RWPE2 (cell line): Measurements from ENCODE around the gene GBE1.

Experiments
- ATAC-seq: fragments of 200-7000 bp; cut with Tn5 transposase; 3 replicates; pipeline ENCODE4 v1.9.1; 2021; ENCODE audit warnings: low read depth
- DNase-seq: peaks from one replicate; pipeline ENCODE4 v3.0.0-alpha.2; 2020; ENCODE audit warnings: low spot score
- H3K27ac ChIP-seq: fragments of 450-650 bp; 2 replicates; pipeline ENCODE4 v1.5.1; 2017; ENCODE audit warnings: mild to moderate bottlenecking; ENCODE audit not compliant: poor library complexity, severe bottlenecking
- H3K27me3 ChIP-seq: fragments of 250-450 bp; sonication (Bioruptor Pico); 2 replicates; pipeline ENCODE4 v1.5.1; 2021; ENCODE audit warnings: mild to moderate bottlenecking, moderate library complexity; ENCODE audit not compliant: insufficient read depth, poor library complexity, severe bottlenecking
- H3K36me3 ChIP-seq: fragments of 250-450 bp; sonication (Bioruptor Pico); 2 replicates; pipeline ENCODE4 v1.5.1; 2020; ENCODE audit warnings: low read depth, mild to moderate bottlenecking, moderate library complexity
- H3K4me1 ChIP-seq: fragments of 250-450 bp; sonication (Bioruptor Pico); 2 replicates; pipeline ENCODE4 v1.5.1; 2021; ENCODE audit warnings: mild to moderate bottlenecking, moderate library complexity; ENCODE audit not compliant: insufficient read depth, poor library complexity, severe bottlenecking
- H3K4me3 ChIP-seq: fragments of 250-450 bp; sonication (Bioruptor Pico); 2 replicates; pipeline ENCODE4 v1.5.1; 2021; ENCODE audit warnings: mild to moderate bottlenecking, moderate library complexity; ENCODE audit not compliant: severe bottlenecking
- H3K9me3 ChIP-seq: fragments of 250-450 bp; sonication (Bioruptor Pico); 2 replicates; pipeline ENCODE4 v1.5.1; 2021; ENCODE audit warnings: mild to moderate bottlenecking, moderate library complexity; ENCODE audit not compliant: severe bottlenecking
- CTCF ChIP-seq: fragments of 450-650 bp; IDR thresholded peaks from one replicate; pipeline ENCODE4 v1.5.1; 2017; ENCODE audit warnings: mild to moderate bottlenecking, moderate library complexity; ENCODE audit not compliant: poor library complexity, severe bottlenecking

Gene GBE1

GRCh38 chr3:81735334-81735733, 26.1 kb downstream of the GBE1 start:
- ATAC-seq (no peak), DNase-seq (no peak)
- peak overlapping the region; percentile 59 for H3K27ac ChIP-seq

GRCh38 chr3:81734742-81735141, 26.7 kb downstream of the GBE1 start:
- H3K27me3 ChIP-seq = no peaks in the 10 kb centered on the region
- peak; percentile 97 for ATAC-seq
- peak overlapping the region; percentile 59 for H3K27ac ChIP-seq
- H3K4me3 ChIP-seq = no peak overlapping the region
- no peak for DNase-seq
- no peaks in the 10 kb centered on the region; the same call in 1 of the 2 replicates for H3K36me3 ChIP-seq
- TF ChIP-seq CTCF = no peak
- H3K4me1 ChIP-seq = peaks cover 31% of the 10 kb centered on the region
- no peaks in the 10 kb centered on the region for H3K9me3 ChIP-seq

More at GRCh38 chr3:81735334-81735733, 26.1 kb downstream of the GBE1 start:
- Histone ChIP-seq H3K36me3 (no peaks in the 10 kb centered on the region; the same call in 1 of the 2 replicates), H3K27me3 (no peaks in the 10 kb centered on the region), H3K9me3 (no peaks in the 10 kb centered on the region), H3K4me3 (no peak overlapping the region), H3K4me1 (peaks cover 31% of the 10 kb centered on the region)
- no peak for TF ChIP-seq CTCF

- no peak overlapping the region for H3K4me3 ChIP-seq
- no peak overlapping the region for H3K27ac ChIP-seq
- DNase-seq = no peak
- ATAC-seq = no peak
- TF ChIP-seq CTCF = no peak
- no peaks in the 10 kb centered on the region; the same call in 1 of the 2 replicates for H3K36me3 ChIP-seq
- H3K9me3 ChIP-seq = no peaks in the 10 kb centered on the region
- peaks cover 47% of the 10 kb centered on the region for H3K4me1 ChIP-seq
- no peaks in the 10 kb centered on the region for H3K27me3 ChIP-seq
These were observed 28.8 kb downstream of the GBE1 start for GRCh38 chr3:81732642-81733041.

- no peak for DNase-seq
- H3K36me3 ChIP-seq = peaks cover 10% of the 10 kb centered on the region; the same call in 1 of the 2 replicates
- peaks cover 45% of the 10 kb centered on the region for H3K4me1 ChIP-seq
- no peaks in the 10 kb centered on the region for H3K9me3 ChIP-seq
- no peaks in the 10 kb centered on the region for H3K27me3 ChIP-seq
- H3K4me3 ChIP-seq = peak overlapping the region; percentile 9
- ATAC-seq = peak; percentile 79
- TF ChIP-seq CTCF = no peak
- peak overlapping the region; percentile 91 for H3K27ac ChIP-seq
These were observed 32.5 kb downstream of the GBE1 start for GRCh38 chr3:81728766-81729544.

GRCh38 chr3:81726735-81727134, 34.7 kb downstream of the GBE1 start:
- Histone ChIP-seq H3K4me1 (peaks cover 52% of the 10 kb centered on the region), H3K4me3 (no peak overlapping the region), H3K9me3 (no peaks in the 10 kb centered on the region), H3K27me3 (no peaks in the 10 kb centered on the region), H3K27ac (peak overlapping the region; percentile 91), H3K36me3 (peaks cover 10% of the 10 kb centered on the region; the same call in 1 of the 2 replicates)
- TF ChIP-seq CTCF = no peak
- peak; percentile 73 for ATAC-seq
- no peak for DNase-seq
